Measurements from ENCODE around the gene FMN2.

Gene FMN2

DNA sequence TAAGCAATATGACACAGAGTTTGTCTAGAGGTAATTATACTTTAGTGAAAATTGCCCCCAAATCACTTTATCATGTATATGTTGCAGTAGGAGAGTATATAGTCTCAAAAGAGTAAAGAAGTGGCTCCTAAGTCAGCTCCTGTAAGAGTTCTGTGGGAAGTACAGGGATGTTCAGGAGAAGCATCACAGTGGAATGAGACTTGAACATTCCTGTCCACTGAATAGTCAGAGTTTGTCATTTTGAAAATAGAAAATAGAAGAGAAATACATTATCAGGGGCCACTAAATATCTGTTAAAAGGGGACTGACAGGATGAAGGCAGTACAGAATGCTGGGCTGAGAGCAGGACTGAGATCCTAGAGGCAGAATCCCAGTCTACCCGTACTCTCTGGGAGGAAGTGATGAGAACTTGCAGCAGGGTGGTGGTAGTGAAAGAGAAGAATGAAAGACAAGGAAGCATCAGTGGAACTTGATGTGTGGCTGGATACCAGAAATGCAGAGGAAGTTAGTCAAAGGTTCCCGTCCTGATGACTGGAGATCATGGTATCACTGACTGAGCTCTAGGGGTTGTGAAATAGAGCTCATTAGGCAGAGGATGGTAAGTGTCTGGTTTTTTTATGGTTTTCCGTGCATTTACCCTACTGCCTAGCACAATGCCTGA, 153.4 kb downstream of the FMN2 start:
- H3K4me3 ChIP-seq (ENCODE audit: low read length): no peak overlapping the region
- no peaks in the 10 kb centered on the region for H3K9me2 ChIP-seq (replicated peaks; ENCODE audit: control insufficient read depth, low read length)

DNA sequence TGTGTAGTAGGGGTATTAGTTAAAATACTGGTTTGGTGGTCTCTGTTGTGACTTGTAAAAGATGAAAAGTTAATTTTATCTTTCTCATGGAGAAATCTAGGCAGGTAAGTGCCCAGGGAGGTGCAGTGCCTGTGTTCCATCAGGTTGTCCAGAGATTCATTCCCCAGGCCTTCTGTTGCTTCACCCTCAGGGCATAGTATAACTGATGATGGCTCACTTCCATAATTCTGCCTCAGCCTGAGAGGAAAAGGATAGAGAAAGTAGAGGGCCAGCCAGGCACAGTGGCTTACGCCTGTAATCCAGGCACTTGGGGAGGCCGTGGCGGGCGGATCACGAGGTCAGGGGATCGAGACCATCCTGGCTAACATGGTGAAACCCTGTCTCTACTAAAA, 153.9 kb downstream of the FMN2 start:
- no peaks in the 10 kb centered on the region for H3K79me2 ChIP-seq (ENCODE audit: control insufficient read depth, low read length)
- no peak overlapping the region for H3K4me3 ChIP-seq (ENCODE audit: low read length)
- no peaks in the 10 kb centered on the region for H3K27me3 ChIP-seq (ENCODE audit: control insufficient read depth, low read length)
- no peaks in the 10 kb centered on the region for H3K4me1 ChIP-seq (ENCODE audit: control insufficient read depth, low read length)
- no peaks in the 10 kb centered on the region for H3K9me2 ChIP-seq (replicated peaks; ENCODE audit: control insufficient read depth, low read length)
- H4K20me1 ChIP-seq (ENCODE audit: control insufficient read depth, insufficient read depth, low read depth, low read length): no peaks in the 10 kb centered on the region
- H3K27ac ChIP-seq (ENCODE audit: low read depth, low read length): no peak overlapping the region
- H3K9me3 ChIP-seq (ENCODE audit: control insufficient read depth, insufficient read depth, low read length): 0 out of 2 replicates have a peak, but pooled peaks cover 7% of the 10 kb centered on the region
- no peaks in the 10 kb centered on the region for H3F3A ChIP-seq (ENCODE audit: control insufficient read depth, insufficient read depth)
- no peak for TF ChIP-seq EZH2phosphoT487 (IDR thresholded peaks at IDR 0.05; ENCODE audit: borderline replicate concordance, low read length)
- TF ChIP-seq, protein P1, sequence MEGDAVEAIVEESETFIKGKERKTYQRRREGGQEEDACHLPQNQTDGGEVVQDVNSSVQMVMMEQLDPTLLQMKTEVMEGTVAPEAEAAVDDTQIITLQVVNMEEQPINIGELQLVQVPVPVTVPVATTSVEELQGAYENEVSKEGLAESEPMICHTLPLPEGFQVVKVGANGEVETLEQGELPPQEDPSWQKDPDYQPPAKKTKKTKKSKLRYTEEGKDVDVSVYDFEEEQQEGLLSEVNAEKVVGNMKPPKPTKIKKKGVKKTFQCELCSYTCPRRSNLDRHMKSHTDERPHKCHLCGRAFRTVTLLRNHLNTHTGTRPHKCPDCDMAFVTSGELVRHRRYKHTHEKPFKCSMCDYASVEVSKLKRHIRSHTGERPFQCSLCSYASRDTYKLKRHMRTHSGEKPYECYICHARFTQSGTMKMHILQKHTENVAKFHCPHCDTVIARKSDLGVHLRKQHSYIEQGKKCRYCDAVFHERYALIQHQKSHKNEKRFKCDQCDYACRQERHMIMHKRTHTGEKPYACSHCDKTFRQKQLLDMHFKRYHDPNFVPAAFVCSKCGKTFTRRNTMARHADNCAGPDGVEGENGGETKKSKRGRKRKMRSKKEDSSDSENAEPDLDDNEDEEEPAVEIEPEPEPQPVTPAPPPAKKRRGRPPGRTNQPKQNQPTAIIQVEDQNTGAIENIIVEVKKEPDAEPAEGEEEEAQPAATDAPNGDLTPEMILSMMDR (IDR thresholded peaks at IDR 0.05; ENCODE audit: low read depth, low read length, poor library complexity, severe bottlenecking): no peak
- H3K36me3 ChIP-seq (ENCODE audit: control insufficient read depth, low read length): no peaks in the 10 kb centered on the region
- H3K4me2 ChIP-seq (ENCODE audit: low read length): no peak overlapping the region

More for the DNA sequence above, 153.4 kb downstream of the FMN2 start:
- Histone ChIP-seq H3K27ac (ENCODE audit: low read depth, low read length) (no peak overlapping the region), H3K36me3 (ENCODE audit: control insufficient read depth, low read length) (no peaks in the 10 kb centered on the region), H3F3A (ENCODE audit: control insufficient read depth, insufficient read depth) (no peaks in the 10 kb centered on the region), H3K4me2 (ENCODE audit: low read length) (no peak overlapping the region), H3K27me3 (ENCODE audit: control insufficient read depth, low read length) (no peaks in the 10 kb centered on the region), H3K4me1 (ENCODE audit: control insufficient read depth, low read length) (no peaks in the 10 kb centered on the region), H3K9me3 (ENCODE audit: control insufficient read depth, insufficient read depth, low read length) (0 out of 2 replicates have a peak, but pooled peaks cover 7% of the 10 kb centered on the region), H4K20me1 (ENCODE audit: control insufficient read depth, insufficient read depth, low read depth, low read length) (no peaks in the 10 kb centered on the region), H3K79me2 (ENCODE audit: control insufficient read depth, low read length) (no peaks in the 10 kb centered on the region)
- TF ChIP-seq, protein P1 (IDR thresholded peaks at IDR 0.05; ENCODE audit: low read depth, low read length, poor library complexity, severe bottlenecking): no peak
- TF ChIP-seq EZH2phosphoT487 (IDR thresholded peaks at IDR 0.05; ENCODE audit: borderline replicate concordance, low read length): no peak

DNA sequence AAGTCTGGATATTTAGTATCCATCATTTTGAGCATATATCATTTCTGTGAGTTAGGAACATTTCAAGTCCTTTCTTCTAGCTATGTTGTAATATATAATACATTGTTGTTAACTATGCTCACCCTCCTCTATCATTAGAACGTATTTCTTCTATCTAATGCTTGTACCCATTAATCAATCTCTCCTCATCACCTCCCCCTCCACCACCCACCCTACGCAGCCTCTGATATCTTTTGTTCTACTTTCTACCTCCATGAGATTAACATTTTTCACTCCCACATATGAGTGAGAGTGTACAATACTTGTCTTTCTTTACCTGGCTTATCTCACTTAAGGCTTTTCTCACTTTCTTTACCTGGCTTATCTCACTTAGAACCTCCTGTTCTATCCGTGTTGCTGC, 156.2 kb downstream of the FMN2 start:
- Histone ChIP-seq H3K4me3 (ENCODE audit: low read length) (no peak overlapping the region), H4K20me1 (ENCODE audit: control insufficient read depth, insufficient read depth, low read depth, low read length) (no peaks in the 10 kb centered on the region), H3K9me3 (ENCODE audit: control insufficient read depth, insufficient read depth, low read length) (0 out of 2 replicates have a peak, but pooled peaks cover 7% of the 10 kb centered on the region), H3K36me3 (ENCODE audit: control insufficient read depth, low read length) (no peaks in the 10 kb centered on the region), H3K4me2 (ENCODE audit: low read length) (no peak overlapping the region), H3F3A (ENCODE audit: control insufficient read depth, insufficient read depth) (no peaks in the 10 kb centered on the region), H3K4me1 (ENCODE audit: control insufficient read depth, low read length) (no peaks in the 10 kb centered on the region), H3K27me3 (ENCODE audit: control insufficient read depth, low read length) (no peaks in the 10 kb centered on the region), H3K9me2 (replicated peaks; ENCODE audit: control insufficient read depth, low read length) (no peaks in the 10 kb centered on the region), H3K79me2 (ENCODE audit: control insufficient read depth, low read length) (no peaks in the 10 kb centered on the region), H3K27ac (ENCODE audit: low read depth, low read length) (no peak overlapping the region)
- TF ChIP-seq, protein P1 (IDR thresholded peaks at IDR 0.05; ENCODE audit: low read depth, low read length, poor library complexity, severe bottlenecking): no peak
- no peak for TF ChIP-seq EZH2phosphoT487 (IDR thresholded peaks at IDR 0.05; ENCODE audit: borderline replicate concordance, low read length)

Data from DOHH2 (cell line).